CD4-positive, alpha-beta T cell treated with Interleukin-1 beta for 1 hour (primary cell): ENCODE data around the gene PROCA1.
"Not testable (repeated sequence)": the region's sequence is repeated elsewhere in the genome, so short reads cannot be mapped to it uniquely, and the experiment has no call there.

ENCODE experiments used
- DNase-seq, 2 donors: peaks; one replicate each; pipeline ENCODE4 v3.0.0-alpha.2; 2020 to 2022

Gene PROCA1

DNA sequence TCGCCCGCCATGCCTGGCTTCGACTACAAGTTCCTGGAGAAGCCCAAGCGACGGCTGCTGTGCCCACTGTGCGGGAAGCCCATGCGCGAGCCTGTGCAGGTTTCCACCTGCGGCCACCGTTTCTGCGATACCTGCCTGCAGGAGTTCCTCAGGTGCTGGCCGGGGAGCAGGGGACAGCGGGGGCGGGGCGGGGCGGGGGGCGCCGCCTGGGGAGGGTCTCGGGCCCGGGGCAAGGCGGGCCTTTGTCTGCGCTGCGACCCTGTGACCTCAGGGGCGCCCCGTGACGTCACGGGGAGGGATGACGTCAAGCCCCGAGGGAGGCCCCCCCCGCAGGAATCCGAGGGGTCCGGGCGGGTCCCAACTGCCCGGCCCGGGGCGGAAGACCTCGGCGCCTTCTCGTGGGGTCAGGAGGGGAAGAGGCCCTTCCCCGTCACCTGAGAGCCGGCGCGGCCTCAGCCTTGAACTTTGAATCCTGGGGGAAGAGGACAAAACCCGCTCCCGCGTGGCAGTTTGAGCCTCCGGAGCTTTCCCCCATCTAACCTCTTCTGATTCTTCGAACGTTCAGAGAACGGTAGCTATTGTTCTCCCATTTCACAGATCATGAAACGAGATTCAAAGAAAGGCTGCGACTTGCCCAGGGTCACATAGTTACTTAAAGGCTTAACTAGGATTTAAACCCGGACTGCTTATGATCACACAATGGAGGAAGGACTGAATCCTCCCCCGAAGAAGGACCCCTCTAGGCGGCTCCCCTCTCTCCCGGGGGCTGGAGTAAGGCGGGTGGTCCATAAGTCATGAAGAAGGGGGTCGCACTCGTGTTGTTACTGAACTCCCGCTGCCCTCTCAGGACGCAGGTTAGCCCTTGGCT, 32.6 kb upstream of the PROCA1 start:
- DNase-seq, result peak; percentile 77 to 79

DNA sequence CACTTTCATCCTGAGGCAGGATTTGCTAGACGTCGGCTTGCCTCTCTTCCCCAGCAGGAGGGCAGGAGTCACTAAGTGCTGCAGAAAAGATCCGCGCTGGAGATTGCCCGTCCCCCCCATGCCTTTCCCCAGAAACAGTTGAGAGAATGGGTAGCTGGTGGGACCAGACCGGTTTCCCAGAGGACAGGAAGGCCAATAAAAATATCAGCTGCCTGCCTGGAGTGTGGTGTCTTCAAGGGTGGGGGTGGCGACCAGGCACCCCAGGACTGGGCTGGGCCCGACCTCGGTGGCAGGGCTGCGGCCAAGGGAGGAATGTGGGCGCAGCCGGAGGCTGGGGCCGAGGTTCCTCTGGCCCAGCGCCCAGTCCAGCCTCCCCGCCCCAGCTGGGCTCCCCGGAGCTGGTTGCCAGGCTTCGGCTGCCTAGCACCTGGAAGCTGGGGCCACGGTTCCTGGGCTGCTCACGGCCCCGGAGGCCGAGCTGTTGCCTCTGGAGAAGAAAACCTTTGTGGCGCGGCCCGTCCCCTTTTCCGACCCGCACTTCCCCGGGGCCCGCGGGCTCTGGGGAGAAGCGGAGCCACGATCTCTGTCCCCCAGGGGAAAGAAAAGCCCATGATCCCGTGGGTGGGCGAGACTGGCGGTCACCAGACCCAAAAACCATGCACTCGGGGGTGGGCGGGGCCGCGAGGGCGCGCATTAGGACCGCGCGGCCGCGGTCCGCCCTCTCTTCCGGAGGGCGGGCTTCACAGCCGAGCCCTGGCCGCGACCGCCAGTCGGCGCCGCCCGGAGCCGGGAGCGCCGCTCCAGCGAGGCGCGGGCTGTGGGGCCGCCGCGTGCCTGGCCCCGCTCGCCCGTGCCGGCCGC, 31.8 kb upstream of the PROCA1 start, which contains the start of gene TRAF4:
Gene TRAF4, plus strand, starts transcription at position 769 of the 861 bp plus-strand sequence. CDS start 102 bp downstream, outside the sequence.
- peak; percentile 78 to 84 for DNase-seq

DNA sequence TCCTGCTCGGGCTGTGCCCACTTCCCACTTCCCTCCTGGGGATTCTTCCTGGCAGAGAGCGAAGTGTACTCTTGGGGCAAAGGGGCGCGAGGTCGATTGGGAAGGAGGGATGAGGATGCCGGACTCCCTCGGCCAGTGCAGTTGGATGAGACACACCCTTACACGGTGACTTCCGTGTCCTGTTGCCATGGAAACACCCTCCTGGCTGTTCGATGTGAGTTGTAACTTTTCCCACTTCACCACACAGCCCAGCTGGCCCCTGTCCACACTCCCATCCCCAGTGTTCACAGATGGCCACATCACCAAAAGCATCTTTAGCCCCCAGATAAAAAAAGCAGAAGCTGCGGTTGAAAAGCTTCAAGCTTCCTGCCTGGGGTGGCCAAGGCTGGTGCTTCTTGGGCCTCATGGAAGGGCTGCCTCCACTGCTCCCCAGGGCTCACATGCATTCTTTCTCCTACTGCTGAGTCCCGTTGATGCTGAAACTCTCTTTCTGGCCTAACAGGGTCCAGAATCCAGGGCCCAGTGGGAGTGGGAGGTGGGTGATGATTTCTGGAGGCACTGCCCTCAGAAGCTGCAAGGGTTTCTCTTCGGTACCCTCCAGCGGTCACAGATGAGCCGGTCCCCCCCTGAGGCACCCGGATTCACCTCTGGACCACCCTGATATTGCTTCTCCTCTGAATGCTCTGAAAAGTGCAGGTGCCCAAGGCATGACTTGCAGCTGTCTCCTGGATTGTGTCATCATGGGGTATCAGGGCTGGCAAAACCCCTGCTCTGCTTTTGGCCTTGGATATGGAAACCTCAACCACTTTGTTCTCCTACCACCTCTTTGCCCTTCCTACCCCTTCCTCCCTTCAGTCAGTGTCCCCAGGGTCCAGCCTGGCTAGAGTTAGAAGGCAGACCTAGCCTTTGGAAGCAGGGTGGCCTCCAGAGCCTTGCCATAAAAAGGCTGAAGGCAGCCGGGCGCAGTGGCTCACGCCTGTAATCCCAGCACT, 30.0 kb upstream of the PROCA1 start:
- peak in 1 of 2 donors; percentile 63 for DNase-seq

DNA sequence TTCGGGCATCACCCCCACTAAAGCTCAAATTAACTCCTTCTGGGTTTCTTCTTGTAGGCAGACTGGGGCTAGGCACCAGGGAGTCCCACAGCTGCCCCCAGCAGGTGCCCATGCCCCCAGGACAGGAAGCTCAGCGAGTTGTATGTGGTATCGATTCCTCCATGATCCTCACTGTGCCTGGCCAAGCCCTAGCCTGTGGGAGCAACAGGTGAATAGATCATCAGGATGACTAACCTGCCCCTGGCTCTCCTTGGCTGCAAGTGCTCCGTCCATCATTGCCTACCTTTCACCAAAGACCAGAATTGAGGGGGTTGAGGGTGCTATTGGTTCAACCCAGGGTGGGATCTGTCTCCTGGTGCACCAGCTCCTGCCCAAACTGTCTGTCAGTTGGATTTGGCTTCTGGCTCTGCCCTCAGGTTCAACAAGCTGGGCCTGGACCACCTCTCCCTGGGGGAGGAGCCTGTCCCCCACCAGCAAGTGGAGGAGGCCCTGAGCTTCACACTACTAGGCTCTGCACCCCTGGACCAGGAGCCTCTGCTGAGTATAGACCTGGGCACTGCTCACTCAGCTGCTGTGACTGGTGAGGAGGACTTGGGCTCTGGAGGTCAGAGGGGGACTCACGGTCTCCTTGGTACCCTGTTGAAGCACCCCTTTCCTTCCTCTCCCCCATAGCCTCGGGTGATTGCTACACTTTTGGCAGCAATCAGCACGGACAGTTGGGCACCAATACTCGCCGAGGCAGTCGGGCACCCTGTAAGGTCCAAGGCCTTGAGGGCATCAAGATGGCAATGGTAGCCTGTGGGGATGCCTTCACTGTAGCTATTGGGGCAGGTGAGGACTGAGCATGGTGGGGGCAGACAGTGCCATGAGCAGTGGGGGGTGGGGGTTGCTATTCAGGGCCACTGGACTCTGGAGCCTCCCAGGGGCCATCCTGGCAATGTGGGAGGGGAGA, 29.0 kb upstream of the PROCA1 start:
- DNase-seq, result no peak

DNA sequence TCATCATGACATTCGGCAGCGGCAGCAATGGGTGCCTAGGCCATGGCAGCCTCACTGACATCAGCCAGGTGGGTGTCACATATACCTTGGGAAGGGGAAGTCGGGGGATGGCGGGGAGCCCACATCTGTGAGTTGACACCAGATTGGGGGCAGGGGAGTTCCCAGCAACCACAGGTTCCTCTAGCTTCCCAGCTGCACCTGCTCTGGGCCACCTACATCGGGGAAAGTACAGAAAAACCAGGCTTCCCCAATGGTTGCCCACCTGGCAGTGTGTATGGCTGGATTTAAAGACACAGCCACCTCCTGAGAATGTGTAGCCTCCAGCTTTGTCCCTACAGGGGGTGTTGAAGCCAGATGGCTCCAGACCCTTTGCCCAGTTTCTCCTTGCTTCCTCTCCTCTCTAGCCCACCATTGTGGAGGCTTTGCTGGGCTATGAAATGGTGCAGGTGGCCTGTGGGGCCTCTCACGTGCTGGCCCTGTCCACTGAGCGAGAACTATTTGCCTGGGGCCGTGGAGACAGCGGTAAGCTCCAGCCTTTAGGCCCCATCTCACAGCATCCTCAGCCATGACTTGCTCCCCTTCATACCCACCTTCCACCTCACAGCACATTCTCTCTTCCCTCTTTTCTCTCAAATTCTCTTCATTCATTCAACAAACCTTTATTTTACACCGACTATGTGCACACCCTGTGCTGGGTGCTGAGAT, 27.1 kb upstream of the PROCA1 start:
- DNase-seq, result peak; percentile 64 to 87

DNA sequence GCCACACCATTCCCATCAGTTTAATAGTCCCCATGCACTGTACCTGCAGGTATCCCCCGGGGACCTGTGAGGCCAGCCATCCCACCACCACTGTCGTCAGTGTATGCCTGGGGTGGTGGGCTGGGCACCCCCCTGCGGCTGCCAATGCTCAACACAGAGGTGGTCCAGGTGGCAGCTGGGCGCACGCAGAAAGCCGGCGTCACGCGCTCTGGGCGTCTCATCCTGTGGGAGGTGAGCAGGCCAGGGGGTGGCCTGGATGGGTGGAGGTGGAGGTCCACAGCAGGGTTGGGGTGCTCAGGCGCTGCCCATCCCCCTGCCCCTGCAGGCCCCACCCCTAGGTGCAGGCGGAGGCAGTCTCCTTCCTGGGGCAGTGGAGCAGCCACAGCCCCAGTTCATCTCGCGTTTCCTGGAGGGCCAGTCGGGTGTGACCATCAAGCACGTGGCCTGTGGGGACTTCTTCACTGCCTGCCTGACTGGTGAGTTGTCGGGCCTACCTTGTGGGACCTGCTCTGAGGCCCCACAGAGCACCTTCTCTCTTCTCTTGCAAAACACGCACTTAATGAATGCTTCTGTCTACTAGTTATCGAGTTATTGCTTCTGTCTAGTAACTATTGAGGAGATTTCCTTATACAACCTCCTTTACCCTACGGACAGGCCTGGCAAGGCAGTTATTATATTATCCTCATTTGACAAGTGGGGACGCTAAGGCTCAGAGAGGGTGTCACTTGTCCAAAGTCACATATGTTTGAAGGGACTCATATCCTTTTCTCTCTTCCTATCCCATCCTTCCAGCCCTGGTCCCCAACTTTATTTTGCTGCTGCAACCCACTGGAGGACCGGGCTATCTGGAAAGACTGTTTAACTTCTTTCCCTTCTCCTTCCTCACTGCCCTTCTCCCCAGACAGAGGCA, 26.3 kb upstream of the PROCA1 start:
- DNase-seq, result peak in 1 of 2 donors; percentile 85

DNA sequence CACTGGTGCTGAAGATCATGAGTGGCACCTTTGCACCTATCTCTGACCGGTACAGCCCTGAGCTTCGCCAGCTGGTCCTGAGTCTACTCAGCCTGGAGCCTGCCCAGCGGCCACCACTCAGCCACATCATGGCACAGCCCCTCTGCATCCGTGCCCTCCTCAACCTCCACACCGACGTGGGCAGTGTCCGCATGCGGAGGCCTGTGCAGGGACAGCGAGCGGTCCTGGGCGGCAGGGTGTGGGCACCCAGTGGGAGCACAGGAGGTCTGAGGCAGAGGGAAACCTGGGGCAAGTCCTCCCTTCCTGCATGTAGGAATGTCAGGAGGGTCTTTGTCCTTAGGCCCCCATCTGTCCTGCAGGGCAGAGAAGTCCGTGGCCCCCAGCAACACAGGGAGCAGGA, 25.6 kb upstream of the PROCA1 start:
- no peak for DNase-seq

DNA sequence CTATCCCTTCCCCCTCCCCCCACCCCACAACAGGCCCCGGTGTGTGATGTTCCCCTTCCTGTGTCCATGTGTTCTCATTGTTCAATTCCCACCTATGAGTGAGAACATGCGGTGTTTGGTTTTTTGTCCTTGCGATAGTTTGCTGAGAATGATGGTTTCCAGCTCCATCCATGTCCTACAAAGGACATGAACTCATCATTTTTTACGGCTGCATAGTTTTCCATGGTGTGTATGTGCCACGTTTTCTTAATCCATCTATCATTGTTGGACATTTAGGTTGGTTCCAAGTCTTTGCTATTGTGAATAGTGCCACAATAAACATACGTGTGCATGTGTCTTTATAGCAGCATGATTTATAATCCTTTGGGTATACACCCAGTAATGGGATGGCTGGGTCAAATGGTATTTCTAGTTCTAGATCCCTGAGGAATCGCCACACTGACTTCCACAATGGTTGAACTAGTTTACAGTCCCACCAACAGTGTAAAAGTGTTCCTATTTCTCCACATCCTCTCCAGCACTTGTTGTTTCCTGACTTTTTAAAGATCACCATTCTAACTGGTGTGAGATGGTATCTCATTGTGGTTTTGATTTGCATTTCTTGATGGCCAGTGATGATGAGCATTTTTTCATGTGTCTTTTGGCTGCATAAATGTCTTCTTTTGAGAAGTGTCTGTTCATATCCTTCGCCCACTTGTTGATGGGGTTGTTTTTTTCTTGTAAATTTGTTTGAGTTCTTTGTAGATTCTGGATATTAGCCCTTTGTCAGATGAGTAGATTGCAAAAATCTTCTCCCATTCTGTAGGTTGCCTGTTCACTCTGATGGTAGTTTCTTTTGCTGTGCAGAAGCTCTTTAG, 24.5 kb upstream of the PROCA1 start:
- not testable (repeated sequence) for DNase-seq

DNA sequence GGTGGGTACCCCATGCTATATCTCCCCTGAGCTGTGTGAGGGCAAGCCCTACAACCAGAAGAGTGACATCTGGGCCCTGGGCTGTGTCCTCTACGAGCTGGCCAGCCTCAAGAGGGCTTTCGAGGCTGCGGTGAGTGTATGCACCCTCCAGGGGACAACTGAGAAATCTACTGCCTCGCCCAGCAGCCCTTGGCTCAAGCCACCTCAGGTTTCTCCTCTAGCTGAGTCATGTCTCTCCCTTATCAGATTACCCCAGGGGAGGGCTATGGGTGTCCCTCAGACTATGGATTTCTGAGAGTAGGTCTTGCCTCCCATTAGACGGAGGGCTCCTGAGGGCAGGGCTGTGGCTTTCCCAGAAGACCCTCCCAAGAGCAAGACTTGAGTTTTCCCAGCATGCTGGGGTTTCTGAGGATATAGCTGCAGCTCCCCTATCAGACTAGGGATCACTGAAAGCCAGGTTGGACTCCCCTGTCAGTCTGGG, 23.6 kb upstream of the PROCA1 start:
- no peak for DNase-seq

DNA sequence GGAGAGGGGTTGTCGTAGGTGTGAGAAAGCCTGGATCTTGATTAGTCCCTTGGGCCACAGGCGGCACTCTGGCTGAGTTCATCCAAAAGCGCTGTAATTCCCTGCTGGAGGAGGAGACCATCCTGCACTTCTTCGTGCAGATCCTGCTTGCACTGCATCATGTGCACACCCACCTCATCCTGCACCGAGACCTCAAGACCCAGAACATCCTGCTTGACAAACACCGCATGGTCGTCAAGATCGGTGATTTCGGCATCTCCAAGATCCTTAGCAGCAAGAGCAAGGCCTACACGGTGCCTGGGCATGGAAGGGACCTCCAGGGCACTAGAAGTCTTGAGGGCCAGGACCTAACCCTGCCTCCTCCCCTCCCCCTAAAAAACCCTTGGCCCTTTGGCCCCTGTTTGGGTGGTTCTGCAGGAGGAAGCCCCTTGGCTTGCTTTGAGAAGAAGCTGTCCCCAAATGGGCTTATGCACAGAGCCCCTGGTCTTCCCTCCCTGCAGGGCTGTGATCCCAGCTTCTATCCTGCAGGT, 23.1 kb upstream of the PROCA1 start:
- DNase-seq, result no peak

DNA sequence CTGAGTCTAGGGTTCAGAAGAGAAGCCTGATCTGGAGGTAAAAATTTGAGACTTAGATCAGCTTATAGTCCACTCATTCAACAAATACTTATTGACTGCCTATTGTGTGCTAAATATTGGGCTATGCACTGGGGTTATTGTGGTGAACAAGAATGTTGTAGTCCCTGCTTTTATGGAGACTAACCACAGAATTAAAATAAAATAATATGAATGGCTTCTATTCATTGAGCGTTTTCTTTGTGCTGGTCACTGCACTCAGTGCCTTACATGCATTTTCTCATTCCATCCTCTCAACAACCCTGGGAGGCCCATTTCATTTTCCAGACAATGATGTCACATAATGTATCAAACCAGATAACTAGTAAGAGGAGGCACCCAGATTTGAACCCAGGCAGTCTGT, 21.7 kb upstream of the PROCA1 start:
- DNase-seq, result no peak

DNA sequence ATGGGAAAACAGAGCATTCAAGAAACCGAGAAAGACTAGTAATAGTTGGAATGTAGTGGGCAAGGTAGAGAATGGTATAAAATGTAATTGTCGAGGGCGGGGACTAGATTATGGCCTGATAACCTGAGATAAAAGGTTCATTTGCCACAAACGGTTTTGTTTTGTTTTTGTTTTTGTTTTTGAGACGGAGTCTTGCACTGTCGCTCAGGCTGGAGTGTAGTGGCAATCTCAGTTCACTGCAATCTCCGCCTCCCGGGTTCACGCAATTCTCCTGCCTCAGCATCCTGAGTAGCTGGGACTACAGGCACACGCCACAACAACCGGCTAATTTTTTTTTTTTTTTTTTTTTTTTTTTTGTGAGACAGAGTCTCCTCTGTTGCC, 18.3 kb upstream of the PROCA1 start:
- DNase-seq, result no peak

DNA sequence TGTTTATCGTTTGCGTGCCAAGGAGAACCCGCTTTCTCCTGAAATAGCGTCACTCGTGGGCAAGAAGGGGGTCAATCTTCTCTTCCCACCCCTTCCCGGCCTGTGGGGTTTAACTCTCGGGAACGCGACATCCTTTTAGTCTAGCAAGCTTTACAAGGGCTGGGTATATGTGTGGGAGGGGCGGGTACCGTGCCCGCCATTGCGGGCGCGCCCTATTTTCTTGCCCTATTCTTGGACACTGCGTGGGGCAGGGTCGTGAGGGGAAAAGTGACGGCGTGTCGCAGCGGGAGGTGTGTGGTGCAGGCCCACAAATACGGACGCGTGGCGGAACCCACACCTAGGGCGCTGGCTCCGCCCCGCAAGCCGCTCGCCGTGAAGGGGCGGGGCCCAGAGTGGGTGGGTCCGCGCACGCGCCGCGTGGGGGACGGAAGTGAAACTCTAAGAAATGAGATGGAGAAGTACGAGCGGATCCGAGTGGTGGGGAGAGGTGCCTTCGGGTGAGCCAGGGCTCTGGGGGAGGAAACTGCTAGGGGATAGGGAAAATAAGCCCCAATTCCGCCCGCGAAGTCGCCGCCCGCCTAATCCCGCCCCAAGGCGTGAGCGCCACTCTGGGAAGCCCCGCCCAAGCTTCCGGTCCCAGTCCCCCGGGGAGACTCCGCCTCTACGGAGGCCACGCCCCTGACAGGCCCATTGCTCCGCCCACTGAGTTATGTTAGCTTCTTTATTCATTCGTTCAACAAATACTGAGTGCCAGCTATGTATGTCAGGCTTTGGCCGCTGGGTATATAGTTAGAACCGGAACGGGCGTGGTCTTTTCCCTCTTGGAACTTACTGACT, 16.9 kb upstream of the PROCA1 start, which contains the start of gene NEK8:
Gene NEK8, plus strand, starts transcription at position 425 of the 837 bp plus-strand sequence. Its CDS starts 26 bp downstream, at position 451.
- DNase-seq, result peak; percentile 95 to 97

DNA sequence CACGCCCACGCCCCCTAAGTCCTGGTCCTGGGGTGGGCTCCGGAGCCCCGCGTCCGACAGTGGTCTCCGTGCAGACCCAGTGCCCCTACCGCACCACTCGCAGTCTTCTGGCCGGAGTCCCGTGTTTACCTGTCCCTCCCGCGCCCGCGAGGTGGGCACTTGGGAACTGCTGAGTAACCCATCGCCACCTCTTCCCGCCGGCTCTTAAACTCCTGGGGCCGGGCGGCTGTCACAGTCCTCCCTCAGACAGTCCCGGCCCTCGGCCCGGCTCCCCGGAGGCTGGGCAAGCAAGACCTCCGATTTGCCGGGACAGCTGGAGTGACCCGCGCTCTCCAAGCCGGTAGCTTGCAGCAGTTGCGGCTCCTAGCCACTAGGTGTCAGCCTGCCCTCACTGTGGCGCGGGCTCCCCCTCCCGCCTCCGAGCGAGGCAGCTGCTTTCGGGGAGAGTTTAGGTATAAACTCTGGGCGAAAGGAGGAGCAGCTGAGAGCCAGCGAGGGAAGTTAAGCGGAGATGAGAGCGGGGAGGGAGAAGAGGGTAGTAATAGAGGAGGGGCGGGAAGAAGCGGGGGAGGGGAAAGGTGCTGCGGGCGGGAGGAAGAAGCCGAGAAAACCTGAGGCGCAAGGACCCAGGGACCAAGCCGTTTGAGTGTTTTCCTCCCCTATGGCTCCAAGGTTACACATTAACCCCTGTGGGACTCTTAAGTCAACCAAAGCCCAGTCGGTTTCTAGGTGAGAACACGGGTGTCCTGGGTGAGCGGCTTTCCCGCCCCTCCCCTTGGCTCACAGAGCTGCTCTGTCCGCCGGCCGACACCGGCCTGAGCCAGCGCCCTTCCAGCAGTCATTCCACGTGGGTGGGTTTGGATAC, 15.2 kb upstream of the PROCA1 start:
- DNase-seq, result peak; percentile 89 to 92

DNA sequence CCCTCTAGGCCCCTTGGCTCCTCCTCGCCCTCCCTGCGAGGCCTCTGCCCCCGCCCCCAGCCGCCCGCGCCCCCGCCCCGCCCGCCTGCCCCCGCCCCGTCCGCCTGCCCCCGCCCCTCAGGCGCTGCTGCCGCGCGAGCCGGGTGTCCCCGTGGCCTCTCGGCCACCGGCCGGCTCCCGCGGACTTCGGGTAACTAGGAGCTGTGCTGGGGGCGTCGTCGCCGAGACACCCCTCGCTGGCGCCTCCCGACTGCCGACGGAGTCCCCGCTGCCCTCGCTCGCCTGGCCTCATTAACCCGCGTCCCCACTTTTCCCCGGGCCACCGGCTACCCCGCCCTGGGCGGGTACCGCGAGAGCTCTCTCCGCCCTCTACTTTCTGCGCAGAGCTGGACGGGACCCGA, 14.5 kb upstream of the PROCA1 start, which contains the start of gene TLCD1:
Gene TLCD1, minus strand, starts transcription at position 8 of the 401 bp plus-strand sequence. CDS start 136 bp downstream, outside the sequence.
- peak; percentile 66 to 68 for DNase-seq
